H1 (cell line): ENCODE measurements around the gene SEC11A. TPM values are rescaled to one million over a fixed set of nuclear protein-coding genes. Genes with fewer than 3 reads are reported as not detected.

Experiments
- CTCF ChIA-PET: fragments of 300-600 bp; sonication (Branson Sonifier 250); formaldehyde crosslinking; loops from one replicate; lab custom pipeline; 2021; ENCODE audit not compliant: partially characterized antibody; lab: Charles Lee
- POLR2A ChIA-PET: fragments of 300-600 bp; sonication (Branson Sonifier 250); formaldehyde crosslinking; loops from one replicate; lab custom pipeline; 2021; ENCODE audit warnings: inconsistent platforms; ENCODE audit not compliant: partially characterized antibody; lab: Charles Lee
- DNase-seq, 2 experiments: peaks; one replicate each; pipeline versions ENCODE4 v3.0.0 to v3.0.0-alpha.2; 2010 to 2022; ENCODE audit warnings: low spot score in 2 of 2, low read depth in 1 of 2, mixed read lengths in 1 of 2
- FAIRE-seq: peaks from 2 replicates; lab custom pipeline; 2011; peaks lifted over from hg19 to GRCh38; lab: Jason Lieb, UNC
- H2AFZ ChIP-seq: 2 replicates; pipeline ENCODE4 v1.8.1; 2012; ENCODE audit warnings: low read length, inconsistent platforms
- H2AK5ac ChIP-seq: 2 replicates; pipeline ENCODE4 v1.6.1; 2013; ENCODE audit warnings: low read depth, low read length
- H2BK120ac ChIP-seq: replicated peaks from 2 replicates; pipeline ENCODE3; 2013; ENCODE audit warnings: low read depth, low read length, inconsistent platforms
- H2BK12ac ChIP-seq: 2 replicates; pipeline ENCODE4 v1.6.1; 2013; ENCODE audit warnings: low read depth, low read length
- H2BK15ac ChIP-seq: 2 replicates; pipeline ENCODE4 v1.6.1; 2013; ENCODE audit warnings: low read length
- H2BK20ac ChIP-seq: 2 replicates; pipeline ENCODE4 v1.6.1; 2013; ENCODE audit warnings: low read length
- H2BK5ac ChIP-seq: 2 replicates; pipeline ENCODE4 v1.6.1; 2013; ENCODE audit warnings: low read depth, low read length
- H3K14ac ChIP-seq: 2 replicates; pipeline ENCODE4 v1.6.1; 2013; ENCODE audit warnings: inconsistent platforms; ENCODE audit not compliant: insufficient read length
- H3K18ac ChIP-seq: 2 replicates; pipeline ENCODE4 v1.6.1; 2013; ENCODE audit warnings: low read length; ENCODE audit errors: extremely low read depth
- H3K23ac ChIP-seq: 2 replicates; pipeline ENCODE4 v1.6.1; 2013; ENCODE audit warnings: inconsistent platforms; ENCODE audit not compliant: insufficient read length
- H3K23me2 ChIP-seq: 2 replicates; pipeline ENCODE4 v1.6.1; 2013; ENCODE audit warnings: low read depth, low read length
- H3K27ac ChIP-seq: 2 replicates; pipeline ENCODE4 v1.6.1; 2011; ENCODE audit warnings: low read depth, low read length, inconsistent platforms
- H3K27me3 ChIP-seq, 4 experiments: replicated peaks in 1 of 4; 1 replicate in 1 of 4; 2 replicates in 3 of 4; pipeline versions ENCODE4 v1.6.1 to v1.8.1; 2011 to 2013; ENCODE audit warnings: low read length in 3 of 4, mild to moderate bottlenecking in 3 of 4, inconsistent platforms in 2 of 4, mixed read lengths in 2 of 4, moderate library complexity in 1 of 4; ENCODE audit not compliant: control insufficient read depth in 3 of 4, insufficient read depth in 3 of 4; ENCODE audit errors: extremely low read depth in 1 of 4
- H3K36me3 ChIP-seq, 4 experiments: 2 replicates each; pipeline versions ENCODE4 v1.6.1 to v1.8.1; 2011 to 2013; ENCODE audit warnings: mild to moderate bottlenecking in 4 of 4, low read length in 3 of 4, moderate library complexity in 2 of 4, control low read depth in 1 of 4, inconsistent platforms in 1 of 4; ENCODE audit not compliant: insufficient read depth in 4 of 4, control insufficient read depth in 2 of 4
- H3K4ac ChIP-seq: replicated peaks from 2 replicates; pipeline ENCODE3; 2013; ENCODE audit warnings: low read length, low read depth, mixed read lengths, inconsistent platforms; ENCODE audit not compliant: insufficient read length
- H3K4me1 ChIP-seq, 4 experiments: replicated peaks in 1 of 4; 1 replicate in 1 of 4; 2 replicates in 3 of 4; pipeline versions ENCODE4 v1.6.1 to v1.8.1; 2011 to 2013; ENCODE audit warnings: low read length in 3 of 4, inconsistent platforms in 2 of 4, mixed read lengths in 1 of 4; ENCODE audit not compliant: insufficient read depth in 4 of 4, control insufficient read depth in 3 of 4
- H3K4me2 ChIP-seq, 2 experiments: 2 replicates each; pipeline versions ENCODE4 v1.6.1 to v1.8.1; 2011 to 2013; ENCODE audit warnings: low read depth in 2 of 2, low read length in 2 of 2, control low read depth in 1 of 2, inconsistent platforms in 1 of 2, mild to moderate bottlenecking in 1 of 2; ENCODE audit not compliant: insufficient read depth in 1 of 2
- H3K4me3 ChIP-seq, 4 experiments: fragments of 200-600, 300-600 bp in 1 of 4; sonication (generic), shearing (Covaris generic), sonication (Bioruptor Twin) in 1 of 4; 2 replicates each; pipeline versions ENCODE4 v1.5.1 to v1.8.1; 2011 to 2016; ENCODE audit warnings: low read length in 4 of 4, low read depth in 3 of 4, control low read depth in 2 of 4, inconsistent platforms in 2 of 4, mild to moderate bottlenecking in 2 of 4, mixed read lengths in 1 of 4, moderate library complexity in 1 of 4; ENCODE audit not compliant: insufficient read depth in 2 of 4; ENCODE audit errors: extremely low read depth in 1 of 4
- H3K56ac ChIP-seq: replicated peaks from 2 replicates; pipeline ENCODE3; 2013; ENCODE audit warnings: low read depth, mild to moderate bottlenecking, mixed read lengths, low read length, inconsistent platforms; ENCODE audit not compliant: insufficient read length
- H3K79me1 ChIP-seq: 2 replicates; pipeline ENCODE4 v1.6.1; 2013; ENCODE audit warnings: low read depth, low read length, control low read depth
- H3K79me2 ChIP-seq, 2 experiments: 2 replicates each; pipeline versions ENCODE4 v1.6.1 to v1.8.1; 2012 to 2013; ENCODE audit warnings: low read length in 2 of 2, mild to moderate bottlenecking in 2 of 2, inconsistent platforms in 1 of 2; ENCODE audit not compliant: insufficient read depth in 2 of 2, control insufficient read depth in 1 of 2
- H3K9ac ChIP-seq, 4 experiments: replicated peaks in 1 of 4; 1 replicate in 1 of 4; 2 replicates in 3 of 4; pipeline versions ENCODE4 v1.6.1 to v1.8.1; 2011 to 2013; ENCODE audit warnings: low read depth in 3 of 4, low read length in 3 of 4, control low read depth in 2 of 4, mild to moderate bottlenecking in 2 of 4, moderate library complexity in 2 of 4, inconsistent platforms in 1 of 4; ENCODE audit errors: extremely low read depth in 1 of 4
- H3K9me3 ChIP-seq, 2 experiments: 2 replicates each; pipeline versions ENCODE4 v1.6.1 to v1.8.1; 2012 to 2013; ENCODE audit warnings: mild to moderate bottlenecking in 2 of 2, moderate library complexity in 2 of 2, control low read depth in 1 of 2, inconsistent platforms in 1 of 2, low read depth in 1 of 2, low read length in 1 of 2, mixed read lengths in 1 of 2; ENCODE audit not compliant: insufficient read depth in 2 of 2
- H4K20me1 ChIP-seq, 2 experiments: replicated peaks in 1 of 2; 2 replicates each; pipeline versions ENCODE3 to v1.8.1; 2011 to 2013; ENCODE audit warnings: inconsistent platforms in 2 of 2, low read length in 2 of 2, mild to moderate bottlenecking in 1 of 2; ENCODE audit not compliant: insufficient read depth in 2 of 2, control insufficient read depth in 1 of 2
- H4K5ac ChIP-seq: 2 replicates; pipeline ENCODE4 v1.6.1; 2013; ENCODE audit warnings: low read length, low read depth, mixed read lengths, inconsistent platforms; ENCODE audit not compliant: insufficient read length
- H4K8ac ChIP-seq: 2 replicates; pipeline ENCODE4 v1.8.0; 2013; ENCODE audit warnings: mild to moderate bottlenecking, moderate library complexity, low read length, inconsistent platforms; ENCODE audit not compliant: insufficient read depth; ENCODE audit errors: extremely low read depth
- H4K91ac ChIP-seq: replicated peaks from 2 replicates; pipeline ENCODE3; 2013; ENCODE audit warnings: low read length, mixed read lengths, inconsistent platforms; ENCODE audit not compliant: insufficient read length
- BCL11A ChIP-seq, 2 experiments: IDR thresholded peaks; one replicate each; pipeline ENCODE4 v1.6.1; 2011; ENCODE audit warnings: low read depth in 2 of 2, low read length in 2 of 2, mild to moderate bottlenecking in 2 of 2
- BRCA1 ChIP-seq: IDR thresholded peaks from 2 replicates; pipeline ENCODE4 v1.6.1; 2012; ENCODE audit warnings: low read depth, low read length, improper control_type of control experiment
- CBX5 ChIP-seq: fragments of 300-800, 300-1000 bp; sonication (generic); IDR thresholded peaks from 2 replicates; pipeline ENCODE4 v1.7.1; 2016; ENCODE audit warnings: antibody characterized with exemption, low read length, low read depth
- EP300 ChIP-seq, 2 experiments: IDR thresholded peaks; 1 replicate in 1 of 2; 2 replicates in 1 of 2; pipeline ENCODE4 v1.6.1; 2011 to 2012; ENCODE audit warnings: low read depth in 2 of 2, low read length in 2 of 2, mild to moderate bottlenecking in 2 of 2, borderline replicate concordance in 1 of 2, inconsistent platforms in 1 of 2, moderate library complexity in 1 of 2
- FOSL1 ChIP-seq: IDR thresholded peaks from 2 replicates; pipeline ENCODE4 v1.6.1; 2011; ENCODE audit warnings: mild to moderate bottlenecking, low read depth, low read length, moderate library complexity; ENCODE audit not compliant: insufficient read depth
- GTF2F1 ChIP-seq: IDR thresholded peaks from 2 replicates; pipeline ENCODE4 v1.6.1; 2012; ENCODE audit warnings: low read depth, low read length, improper control_type of control experiment, borderline replicate concordance
- KDM1A ChIP-seq: fragments of 200-600, 300-600 bp; sonication (generic); IDR thresholded peaks from 2 replicates; pipeline ENCODE4 v1.7.1; 2016; ENCODE audit warnings: mild to moderate bottlenecking, low read length, borderline replicate concordance
- POLR2AphosphoS5 ChIP-seq: IDR thresholded peaks from 2 replicates; pipeline ENCODE4 v1.6.1; 2011; ENCODE audit warnings: low read depth, low read length
- RBBP5 ChIP-seq: IDR thresholded peaks from 2 replicates; pipeline ENCODE4 v1.7.1; 2012; ENCODE audit warnings: low read depth, mild to moderate bottlenecking, inconsistent platforms, low read length, moderate library complexity, borderline replicate concordance
- RXRA ChIP-seq: IDR thresholded peaks from 2 replicates; pipeline ENCODE4 v1.6.1; 2011; ENCODE audit warnings: low read depth, mild to moderate bottlenecking, low read length, moderate library complexity; ENCODE audit not compliant: insufficient read depth
- SUZ12 ChIP-seq: fragments of 200-600 bp; sonication (generic); IDR thresholded peaks from 2 replicates; pipeline ENCODE4 v1.6.1; 2012; ENCODE audit warnings: mild to moderate bottlenecking, inconsistent platforms, low read length, moderate library complexity, mixed read lengths
- TAF7 ChIP-seq: optimal IDR thresholded peaks from 2 replicates; pipeline ENCODE3; 2011; ENCODE audit warnings: low read depth, mild to moderate bottlenecking, inconsistent platforms, low read length, moderate library complexity, borderline replicate concordance
- USF2 ChIP-seq: IDR thresholded peaks from 2 replicates; pipeline ENCODE4 v1.6.1; 2011; ENCODE audit warnings: low read length, improper control_type of control experiment
- polyA plus RNA-seq, 7 experiments: library from polyadenylated mRNA; depleted of rRNA in 3 of 7; stranded (reverse) in 5 of 7; unstranded in 2 of 7; fragments of >200 nt in 5 of 7; fragments of 200-250 nt in 2 of 7; gene quantifications; 1 replicate in 5 of 7; 2 replicates in 1 of 7; 4 replicates in 1 of 7; pipeline versions ENCODE4 v1.2.1 to v1.2.3, GENCODE V29; 2011 to 2013; ENCODE audit warnings: missing spikeins in 2 of 7, mixed read lengths in 2 of 7
- total RNA-seq: library from RNA; stranded (reverse); fragmentation: NEBNext Ultra II Directional; extraction: Animal tissue kit (Norgen Biotek cat#: 25700); gene quantifications from 2 replicates; pipeline ENCODE4 v1.2.1, GENCODE V29; 2021

Gene SEC11A
- total and polyA plus RNA-seq, 2 of the 8 experiments (the other 6 are each of a cell fraction or from before 2014, with no cell fraction given): 268 to 316 TPM

GRCh38 chr15:84647726-84648125 lies 68.2 kb downstream of the SEC11A start:
- CTCF ChIA-PET: interaction anchor here (1.3 to 3.6 kb wide), 5 partner anchors 8 to 60 kb away, joined by 3 to 19 read pairs (median 14); no protein-coding TSS in a partner anchor
- POLR2A ChIA-PET: interaction anchor here (0.8 to 5.0 kb wide), 7 partner anchors 9 to 178 kb away, joined by 3 to 32 read pairs (median 4); partner anchors contain the start of gene ZSCAN2
- H2BK12ac ChIP-seq: no peak overlapping the region

More at GRCh38 chr15:84647726-84648125, 68.2 kb downstream of the SEC11A start:
- no peak overlapping the region for H3K56ac ChIP-seq
- H3K4ac ChIP-seq: no peak overlapping the region
- H2AK5ac ChIP-seq: no peak overlapping the region
- TF ChIP-seq BCL11A (IDR thresholded peaks at IDR 0.05; ENCODE audit: low read depth in 2 of 2, low read length in 2 of 2): no peak
- no peak for TF ChIP-seq SUZ12
- TF ChIP-seq EP300 (IDR thresholded peaks at IDR 0.05; ENCODE audit: borderline replicate concordance in 1 of 2, low read depth in 2 of 2, low read length in 2 of 2): no peak
- TF ChIP-seq KDM1A: no peak
- no peak for TF ChIP-seq USF2
- no peak for TF ChIP-seq POLR2AphosphoS5
- TF ChIP-seq RBBP5: no peak
- TF ChIP-seq BRCA1: no peak
- no peak for TF ChIP-seq CBX5
- no peak for TF ChIP-seq TAF7
- TF ChIP-seq RXRA: no peak
- no peak for TF ChIP-seq FOSL1
- TF ChIP-seq GTF2F1: no peak
- H2BK5ac ChIP-seq: no peak overlapping the region
- H3K4me2 ChIP-seq: no peak overlapping the region
- H3K9me3 ChIP-seq: no peaks in the 10 kb centered on the region
- H4K20me1 ChIP-seq: peaks cover 4 to 7% of the 10 kb centered on the region in 2 experiments
- no peak overlapping the region for H3K14ac ChIP-seq
- H2BK20ac ChIP-seq: no peak overlapping the region
- H4K91ac ChIP-seq: no peak overlapping the region
- FAIRE-seq (no peak), DNase-seq (no peak)
- no peaks in the 10 kb centered on the region; the same call in 1 of the 2 replicates for H3K79me1 ChIP-seq
- no peak overlapping the region for H3K23ac ChIP-seq
- H3K18ac ChIP-seq: no peak overlapping the region
- 0 out of 4 replicates have a peak, but pooled peaks cover 0 to 1% of the 10 kb centered on the region in 2 experiments for H3K79me2 ChIP-seq
- no peak overlapping the region for H4K8ac ChIP-seq
- no peaks in the 10 kb centered on the region for H3K23me2 ChIP-seq
- H3K27me3 ChIP-seq: no peaks in the 10 kb centered on the region
- H3K4me3 ChIP-seq: no peak overlapping the region
- H3K9ac ChIP-seq: no peak overlapping the region
- no peak overlapping the region for H4K5ac ChIP-seq
- no peaks in the 10 kb centered on the region; a peak in 3 of 7 replicates for H3K4me1 ChIP-seq
- no peak overlapping the region for H2BK15ac ChIP-seq
- H2BK120ac ChIP-seq: no peak overlapping the region
- H2AFZ ChIP-seq: no peak overlapping the region
- H3K36me3 ChIP-seq: peaks cover 32 to 85% (median 61%) of the 10 kb centered on the region in 4 experiments
- no peak overlapping the region for H3K27ac ChIP-seq
